SU-DHL-6 (cell line): Measurements from ENCODE around the gene PTPRN2.

Experiments used
- CTCF ChIP-seq: fragments of 200-600 bp; sonication (generic); IDR thresholded peaks from one replicate; pipeline ENCODE4 v1.5.1; 2017; ENCODE audit warnings: antibody characterized with exemption, mild to moderate bottlenecking, low read length, moderate library complexity; ENCODE audit not compliant: insufficient read depth, poor library complexity, severe bottlenecking
- EZH2phosphoT487 ChIP-seq: fragments of 200-600 bp; sonication (generic), shearing (Covaris generic); conservative IDR thresholded peaks from 2 replicates; pipeline ENCODE4 v1.6.1; 2018; ENCODE audit warnings: mild to moderate bottlenecking, antibody characterized with exemption, low read length, moderate library complexity, mixed read lengths

GRCh38 chr7:157682946-157683746 lies 904.5 kb downstream of the PTPRN2 start:
- TF ChIP-seq CTCF, result no peak
- no peak for TF ChIP-seq EZH2phosphoT487
